GM12878 (cell line): ENCODE results near the gene GALNS. TPM values are rescaled to one million over a fixed set of nuclear protein-coding genes. Genes with fewer than 3 reads are reported as not detected.
"Not testable (repeated sequence)": the region's sequence is repeated elsewhere in the genome, so short reads cannot be mapped to it uniquely, and the experiment has no call there.

Experiments
- ATAC-seq: fragments of 200-7000 bp; cut with Tn5 transposase; 3 replicates; pipeline ENCODE4 v1.9.1; 2020; ENCODE audit warnings: mild to moderate bottlenecking, moderate library complexity
- BruUV-seq: library from RNA; stranded (reverse); fragments of 400-500 nt; replicated peaks from 2 replicates; lab custom pipeline; 2021; lab: Mats Ljungman, UMichigan
- CTCF ChIA-PET: fragments of 300-600 bp; sonication (Branson Sonifier 250); formaldehyde crosslinking; extraction: SDS; loops from one replicate; lab custom pipeline; 2021; ENCODE audit warnings: inconsistent platforms; lab: Yijun Ruan, JAX
- POLR2A ChIA-PET: fragments of 350-600 bp; formaldehyde crosslinking; extraction: SDS; loops from one replicate; lab custom pipeline; 2021; ENCODE audit warnings: inconsistent platforms; lab: Charles Lee
- RAD21 ChIA-PET: fragments of 300-600 bp; sonication (Branson Sonifier 250); formaldehyde crosslinking; loops from one replicate; lab custom pipeline; 2023; ENCODE audit warnings: antibody characterized with exemption; ENCODE audit not compliant: unreplicated experiment; lab: Charles Lee
- SMC1A ChIA-PET: fragments of 300-600 bp; sonication (Branson Sonifier 250); formaldehyde crosslinking; loops from one replicate; lab custom pipeline; 2023; ENCODE audit not compliant: unreplicated experiment, uncharacterized antibody; lab: Charles Lee
- DNase-seq: peaks from one replicate; pipeline ENCODE4 v3.0.0-alpha.2; 2011; ENCODE audit warnings: low read depth, low spot score
- FAIRE-seq: peaks from 3 replicates; lab custom pipeline; 2011; peaks lifted over from hg19 to GRCh38; lab: Jason Lieb, UNC
- H2AFZ ChIP-seq: 2 replicates; pipeline ENCODE4 v1.6.0; 2011; ENCODE audit warnings: low read depth, low read length, control low read depth; ENCODE audit not compliant: control insufficient read depth
- H3K27ac ChIP-seq: 2 replicates; pipeline ENCODE4 v1.5.1; 2011; ENCODE audit warnings: control low read depth; ENCODE audit not compliant: control insufficient read depth, insufficient read depth
- H3K27me3 ChIP-seq, 2 experiments: replicated peaks in 1 of 2; 2 replicates each; pipeline versions ENCODE4 v1.6.0 to v1.6.1; 2011; ENCODE audit warnings: low read length in 1 of 2; ENCODE audit not compliant: control insufficient read depth in 2 of 2, insufficient read depth in 2 of 2
- H3K36me3 ChIP-seq, 2 experiments: 2 replicates each; pipeline ENCODE4 v1.5.1; 2011; ENCODE audit warnings: low read length in 1 of 2; ENCODE audit not compliant: control insufficient read depth in 2 of 2, insufficient read depth in 2 of 2
- H3K4me1 ChIP-seq: 2 replicates; pipeline ENCODE4 v1.6.1; 2011; ENCODE audit warnings: mild to moderate bottlenecking, low read length, moderate library complexity, mixed read lengths; ENCODE audit not compliant: control insufficient read depth, insufficient read depth
- H3K4me2 ChIP-seq: 2 replicates; pipeline ENCODE4 v1.6.0; 2011; ENCODE audit warnings: control low read depth; ENCODE audit not compliant: control insufficient read depth, insufficient read depth
- H3K4me3 ChIP-seq: fragments of 200-600 bp; sonication (generic); 2 replicates; pipeline ENCODE4 v1.5.1; 2016
- H3K79me2 ChIP-seq: 2 replicates; pipeline ENCODE4 v1.6.0; 2011; ENCODE audit warnings: low read length; ENCODE audit not compliant: control insufficient read depth, insufficient read depth
- H3K9ac ChIP-seq: 2 replicates; pipeline ENCODE4 v1.8.0; 2011; ENCODE audit warnings: low read length, control low read depth, mixed read lengths; ENCODE audit not compliant: control insufficient read depth, insufficient read depth
- H3K9me3 ChIP-seq: replicated peaks from 3 replicates; pipeline ENCODE4 v1.5.1; 2011; ENCODE audit warnings: mild to moderate bottlenecking, low read length; ENCODE audit not compliant: control insufficient read depth, insufficient read depth
- H4K20me1 ChIP-seq: 2 replicates; pipeline ENCODE4 v1.6.0; 2011; ENCODE audit not compliant: control insufficient read depth, insufficient read depth
- JUNB ChIP-seq: IDR thresholded peaks from 2 replicates; pipeline ENCODE4 v1.6.1; 2016; ENCODE audit warnings: antibody characterized with exemption, mild to moderate bottlenecking
- POLR2A ChIP-seq: IDR thresholded peaks from 2 replicates; pipeline ENCODE4 v1.6.1; 2011; ENCODE audit warnings: low read depth, mild to moderate bottlenecking, low read length
- WGBS: methylation state at CpG from one replicate; pipeline ENCODE4 v1.1.6; 2016; ENCODE audit warnings: low lambda C conversion rate; ENCODE audit not compliant: insufficient replicate concordance, insufficient coverage; ENCODE audit errors: missing lambda C conversion rate; 5-methylcytosine and 5-hydroxymethylcytosine counted together
- in situ Hi-C: fragments of 300-500 bp; cut with MboI; formaldehyde crosslinking; loops from 9 replicates; pipeline ENCODE4 v1.14.3; 2018; ENCODE audit warnings: mixed read lengths
- intact Hi-C: fragments of 100-400 bp; cut with micrococcal nuclease; formaldehyde crosslinking; loops from one replicate; pipeline ENCODE4 v1.14.2; 2022; ENCODE audit not compliant: unreplicated experiment
- polyA plus RNA-seq, 11 experiments: library from polyadenylated mRNA; depleted of rRNA in 4 of 11; unstranded in 6 of 11; stranded (reverse) in 5 of 11; fragments of >200 nt; fragmentation: Nextera tagmentation in 4 of 11; fragmentation: Illumina TruSeq in 1 of 11; extraction: Ambion mirVana in 4 of 11; extraction: Trizol in 1 of 11; gene quantifications; 1 replicate in 1 of 11; 2 replicates in 10 of 11; pipeline versions ENCODE4 v1.2.1 to v1.2.3, GENCODE V29; 2011 to 2016; ENCODE audit warnings: inconsistent platforms in 2 of 11, missing spikeins in 2 of 11, low read depth in 1 of 11
- total RNA-seq, 4 experiments: library from RNA; depleted of rRNA in 3 of 4; stranded (reverse); fragments of >200 nt in 3 of 4; fragmentation: Illumina TruSeq in 1 of 4; extraction: Trizol in 1 of 4; gene quantifications; 2 replicates each; pipeline versions ENCODE4 v1.2.1 to v1.2.3, GENCODE V29; 2013 to 2021

The GALNS gene
- total and polyA plus RNA-seq, 10 of the 15 experiments (the other 5 are each of a cell fraction or from before 2014, with no cell fraction given): 0.37 to 12.4 (median 5.3) TPM

- H2AFZ ChIP-seq, H3K36me3 ChIP-seq, BruUV-seq, DNase-seq, RAD21 ChIA-PET, H4K20me1 ChIP-seq, CTCF ChIA-PET, H3K27me3 ChIP-seq, SMC1A ChIA-PET, H3K9me3 ChIP-seq, H3K27ac ChIP-seq, in situ Hi-C loops, FAIRE-seq, intact Hi-C loops, H3K4me2 ChIP-seq, ATAC-seq, H3K9ac ChIP-seq, H3K4me3 ChIP-seq: not testable (repeated sequence)
- POLR2A ChIA-PET: interaction anchor here (0.7 to 1.1 kb wide), 2 partner anchors 23 to 70 kb away, joined by 5 to 6 read pairs; no protein-coding TSS in a partner anchor
- WGBS: 55% methylated on average over 10 of the region's 23 CpGs
- peak; percentile 2; the same call in 1 of the 2 replicates for TF ChIP-seq POLR2A
- Histone ChIP-seq H3K4me1 (peaks cover 28% of the 10 kb centered on the region), H3K79me2 (peaks cover 62% of the 10 kb centered on the region)
Measured at GRCh38 chr16:88771781-88772180, 85.0 kb downstream of the GALNS start.

- WGBS: 75% methylated on average over 16 of the region's 19 CpGs
- FAIRE-seq (no peak), DNase-seq (no peak), ATAC-seq (no peak)
- Histone ChIP-seq H4K20me1 (no peaks in the 10 kb centered on the region; the same call in 1 of the 2 replicates), H3K27me3 (no peaks in the 10 kb centered on the region), H3K36me3 (peaks cover under 1 to 3% of the 10 kb centered on the region in 2 experiments; a peak in 2 of 4 replicates), H3K4me1 (peaks cover 28% of the 10 kb centered on the region), H3K9me3 (no peaks in the 10 kb centered on the region), H3K4me3 (no peak overlapping the region), H3K4me2 (peak overlapping the region; percentile 48; the same call in 1 of the 2 replicates), H3K79me2 (peaks cover 64% of the 10 kb centered on the region), H3K9ac (no peak overlapping the region), H3K27ac (no peak overlapping the region), H2AFZ (no peak overlapping the region)
- POLR2A ChIA-PET: interaction anchor here (1.1 kb wide), 1 partner anchor 70 kb away, joined by 5 read pairs; no protein-coding TSS in a partner anchor
- CTCF ChIA-PET: interaction anchor here (1.3 kb wide), 1 partner anchor 26 kb away, joined by 5 read pairs; no protein-coding TSS in a partner anchor
- TF ChIP-seq POLR2A: peak; percentile 22; the same call in 1 of the 2 replicates
- TF ChIP-seq JUNB: no peak
- RAD21 ChIA-PET: no interaction called here
- in situ Hi-C loops (no loop called here), intact Hi-C loops (no loop called here)
- BruUV-seq: no TSS peak
- SMC1A ChIA-PET: interaction anchor here (1.1 kb wide), 1 partner anchor 12 kb away, joined by 4 read pairs; no protein-coding TSS in a partner anchor
Measured at GRCh38 chr16:88771294-88771772, 85.4 kb downstream of the GALNS start.
